ENCODE results near the gene NT5DC1. TPM values are rescaled to one million over a fixed set of nuclear protein-coding genes. Genes with fewer than 3 reads are reported as not detected.

The NT5DC1 gene
- total and polyA plus RNA-seq, 9 donors = 8.2 to 25.0 (median 19.4) TPM

- no peak overlapping the region for H3K27ac ChIP-seq (ENCODE audit: low read length)
- DNase-seq = peak; percentile 18
- peaks cover 27% of the 10 kb centered on the region for H3K4me1 ChIP-seq (ENCODE audit: control insufficient read depth, insufficient read depth, low read length)
- no peaks in the 10 kb centered on the region for H3K27me3 ChIP-seq (ENCODE audit: control insufficient read depth, insufficient read depth, low read length)
- WGBS (ENCODE audit: insufficient coverage) = 67% methylated on average over 1 of the region's 6 CpGs
- no peaks in the 10 kb centered on the region for H3K9me3 ChIP-seq (replicated peaks; ENCODE audit: control insufficient read depth, low read depth, low read length)
- H3K4me3 ChIP-seq (ENCODE audit: low read length) = no peak overlapping the region
- H3K36me3 ChIP-seq (ENCODE audit: control insufficient read depth, insufficient read depth, low read length) = peaks cover 10% of the 10 kb centered on the region
Measured at GRCh38 chr6:116251568-116252384, 151.1 kb downstream of the NT5DC1 start.

- DNase-seq = peak; percentile 19
- 26% methylated on average over 11 of the region's 11 CpGs for WGBS (ENCODE audit: insufficient coverage)
- Histone ChIP-seq H3K27ac (ENCODE audit: low read length) (peak overlapping the region; percentile 95), H3K4me3 (ENCODE audit: low read length) (peak overlapping the region; percentile 81), H3K36me3 (ENCODE audit: control insufficient read depth, insufficient read depth, low read length) (peaks cover 10% of the 10 kb centered on the region), H3K4me1 (ENCODE audit: control insufficient read depth, insufficient read depth, low read length) (peaks cover 27% of the 10 kb centered on the region), H3K27me3 (ENCODE audit: control insufficient read depth, insufficient read depth, low read length) (no peaks in the 10 kb centered on the region), H3K9me3 (replicated peaks; ENCODE audit: control insufficient read depth, low read depth, low read length) (no peaks in the 10 kb centered on the region)
Measured at GRCh38 chr6:116253188-116253504, 152.5 kb downstream of the NT5DC1 start.

DNA sequence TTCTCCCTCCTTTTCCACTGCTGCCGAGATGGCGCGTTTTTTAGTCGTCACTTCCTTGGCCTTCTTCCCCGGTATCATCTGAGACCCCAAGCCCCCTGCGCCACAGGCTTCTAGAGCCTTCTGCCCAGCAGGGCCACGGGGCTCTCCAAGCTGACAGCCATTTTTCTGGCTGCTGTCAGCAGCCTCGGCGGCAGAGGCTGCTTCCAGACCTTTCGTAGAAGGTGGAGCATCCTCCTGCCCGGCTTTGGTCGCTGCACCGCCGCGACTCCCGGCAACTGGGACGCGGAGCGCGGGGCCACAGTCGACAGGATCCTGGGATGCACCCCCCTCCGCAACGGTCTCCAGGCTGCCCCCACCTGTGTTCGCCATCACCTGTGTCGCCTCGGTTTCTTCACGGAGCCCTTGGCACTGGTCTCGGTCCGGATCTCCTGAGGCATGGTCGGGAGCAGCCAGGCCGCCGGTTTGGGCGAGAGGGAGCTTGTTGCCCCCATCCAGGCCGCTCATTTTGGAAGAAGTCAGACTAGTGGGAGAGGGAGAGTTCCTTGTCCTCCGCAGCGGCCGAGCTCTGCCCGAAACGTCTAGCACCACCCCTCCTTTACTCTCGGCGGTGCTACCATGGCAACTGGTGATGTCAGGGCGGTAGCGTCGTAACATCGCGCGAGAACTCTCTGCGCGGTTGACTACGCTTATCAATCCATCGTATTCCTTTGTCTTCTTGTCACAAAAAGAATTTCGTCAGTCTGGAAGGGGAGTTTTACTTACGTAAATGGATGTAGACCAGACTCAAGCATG is 153.0 kb downstream of the NT5DC1 start, which contains the start of gene TSPYL4:
TSS of gene TSPYL4 (minus strand) at position 571 of the 792 bp plus-strand sequence. CDS start at position 504, 67 bp downstream.
- peaks cover 27% of the 10 kb centered on the region for H3K4me1 ChIP-seq (ENCODE audit: control insufficient read depth, insufficient read depth, low read length)
- under 1% methylated on average over 47 of the region's 53 CpGs for WGBS (ENCODE audit: insufficient coverage)
- peaks cover 11% of the 10 kb centered on the region for H3K36me3 ChIP-seq (ENCODE audit: control insufficient read depth, insufficient read depth, low read length)
- peak within 1 kb of the TSS; percentile 95 for H3K27ac ChIP-seq (ENCODE audit: low read length)
- peak within 1 kb of the TSS; percentile 81 for H3K4me3 ChIP-seq (ENCODE audit: low read length)
- H3K9me3 ChIP-seq (replicated peaks; ENCODE audit: control insufficient read depth, low read depth, low read length) = no peaks in the 10 kb centered on the region
- no peaks in the 10 kb centered on the region for H3K27me3 ChIP-seq (ENCODE audit: control insufficient read depth, insufficient read depth, low read length)
- peak; percentile 99 for DNase-seq

GRCh38 chr6:116254297-116255056 is 153.8 kb downstream of the NT5DC1 start:
- WGBS (ENCODE audit: insufficient coverage) = no CpG with 5 or more reads among the region's 4 CpGs
- peak; percentile 26 for DNase-seq
- H3K9me3 ChIP-seq (replicated peaks; ENCODE audit: control insufficient read depth, low read depth, low read length) = no peaks in the 10 kb centered on the region
- no peaks in the 10 kb centered on the region for H3K27me3 ChIP-seq (ENCODE audit: control insufficient read depth, insufficient read depth, low read length)
- peak overlapping the region; percentile 95 for H3K27ac ChIP-seq (ENCODE audit: low read length)
- peaks cover 27% of the 10 kb centered on the region for H3K4me1 ChIP-seq (ENCODE audit: control insufficient read depth, insufficient read depth, low read length)
- peaks cover 14% of the 10 kb centered on the region for H3K36me3 ChIP-seq (ENCODE audit: control insufficient read depth, insufficient read depth, low read length)
- peak overlapping the region; percentile 81 for H3K4me3 ChIP-seq (ENCODE audit: low read length)

DNA sequence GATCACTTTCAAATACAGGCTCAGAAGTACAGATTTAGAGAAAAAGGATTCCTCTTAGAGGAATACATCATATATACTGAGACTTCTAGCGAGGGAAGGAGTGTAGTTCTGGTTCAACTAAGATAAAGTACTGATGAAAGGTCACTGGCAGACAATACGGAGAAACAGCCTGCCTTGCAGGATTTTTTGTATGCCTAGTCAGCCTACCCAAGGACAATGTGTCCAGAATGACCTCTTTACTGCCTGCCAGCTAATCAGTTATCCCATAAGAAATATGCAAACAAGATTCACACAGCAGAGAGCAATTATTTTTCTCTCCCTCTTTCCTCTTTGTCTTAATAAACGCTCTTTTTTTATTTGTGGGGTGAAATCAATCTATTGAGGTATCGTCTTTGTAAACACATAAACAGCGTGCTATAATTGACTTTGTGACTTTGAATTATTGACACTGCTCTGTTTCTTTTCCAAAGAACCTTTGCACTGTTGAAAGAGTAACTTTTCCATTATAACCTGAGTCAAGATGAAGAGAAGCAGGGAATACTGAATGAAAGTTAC is 154.7 kb downstream of the NT5DC1 start:
- H3K4me1 ChIP-seq (ENCODE audit: control insufficient read depth, insufficient read depth, low read length) = peaks cover 27% of the 10 kb centered on the region
- peak; percentile 33 for DNase-seq

DNA sequence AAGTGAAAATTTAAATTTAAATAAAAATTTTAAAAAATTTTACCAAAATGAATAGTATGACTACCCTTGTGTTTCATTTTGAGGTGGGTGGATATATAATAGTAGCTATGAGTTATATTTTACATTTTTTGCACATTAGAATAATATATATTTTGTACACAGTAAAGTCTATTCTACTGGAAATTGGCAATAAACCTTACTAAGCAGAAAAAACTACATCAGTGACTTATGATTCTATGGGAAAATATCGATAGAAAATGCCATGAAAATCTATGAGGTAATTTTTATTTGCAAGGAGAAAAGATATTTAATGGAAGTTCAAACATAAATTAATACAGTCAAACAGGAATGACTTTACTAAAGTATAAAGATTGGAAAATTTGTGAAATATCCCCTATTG is 156.0 kb downstream of the NT5DC1 start:
- no peak overlapping the region for H3K27ac ChIP-seq (ENCODE audit: low read length)
- H3K36me3 ChIP-seq (ENCODE audit: control insufficient read depth, insufficient read depth, low read length) = peaks cover 7% of the 10 kb centered on the region
- peaks cover 18% of the 10 kb centered on the region for H3K4me1 ChIP-seq (ENCODE audit: control insufficient read depth, insufficient read depth, low read length)
- WGBS (ENCODE audit: insufficient coverage) = no CpG with 5 or more reads among the region's 1 CpG
- H3K9me3 ChIP-seq (replicated peaks; ENCODE audit: control insufficient read depth, low read depth, low read length) = no peaks in the 10 kb centered on the region
- H3K27me3 ChIP-seq (ENCODE audit: control insufficient read depth, insufficient read depth, low read length) = no peaks in the 10 kb centered on the region
- DNase-seq = no peak
- no peak overlapping the region for H3K4me3 ChIP-seq (ENCODE audit: low read length)

More for the DNA sequence above, 154.7 kb downstream of the NT5DC1 start:
- no peaks in the 10 kb centered on the region for H3K27me3 ChIP-seq (ENCODE audit: control insufficient read depth, insufficient read depth, low read length)
- no peaks in the 10 kb centered on the region for H3K9me3 ChIP-seq (replicated peaks; ENCODE audit: control insufficient read depth, low read depth, low read length)
- H3K27ac ChIP-seq (ENCODE audit: low read length) = peak overlapping the region; percentile 42
- 0% methylated on average over 1 of the region's 5 CpGs for WGBS (ENCODE audit: insufficient coverage)
- H3K4me3 ChIP-seq (ENCODE audit: low read length) = no peak overlapping the region
- H3K36me3 ChIP-seq (ENCODE audit: control insufficient read depth, insufficient read depth, low read length) = peaks cover 14% of the 10 kb centered on the region

- Histone ChIP-seq H3K4me3 (ENCODE audit: low read length) (no peak overlapping the region), H3K9me3 (replicated peaks; ENCODE audit: control insufficient read depth, low read depth, low read length) (peaks cover 5% of the 10 kb centered on the region)
- WGBS (ENCODE audit: insufficient coverage) = 95% methylated on average over 18 of the region's 18 CpGs
Measured at GRCh38 chr6:116258520-116258919, 157.9 kb downstream of the NT5DC1 start.

GRCh38 chr6:116263353-116263752 is 162.7 kb downstream of the NT5DC1 start:
- Histone ChIP-seq H3K27me3 (ENCODE audit: control insufficient read depth, insufficient read depth, low read length) (no peaks in the 10 kb centered on the region), H3K4me1 (ENCODE audit: control insufficient read depth, insufficient read depth, low read length) (peaks cover 8% of the 10 kb centered on the region), H3K27ac (ENCODE audit: low read length) (no peak overlapping the region), H3K36me3 (ENCODE audit: control insufficient read depth, insufficient read depth, low read length) (peaks cover 7% of the 10 kb centered on the region), H3K9me3 (replicated peaks; ENCODE audit: control insufficient read depth, low read depth, low read length) (peaks cover 9% of the 10 kb centered on the region), H3K4me3 (ENCODE audit: low read length) (no peak overlapping the region)
- WGBS (ENCODE audit: insufficient coverage) = no CpG with 5 or more reads among the region's 1 CpG
- DNase-seq = no peak

More at GRCh38 chr6:116258520-116258919, 157.9 kb downstream of the NT5DC1 start:
- Histone ChIP-seq H3K27me3 (ENCODE audit: control insufficient read depth, insufficient read depth, low read length) (no peaks in the 10 kb centered on the region), H3K4me1 (ENCODE audit: control insufficient read depth, insufficient read depth, low read length) (peaks cover 2% of the 10 kb centered on the region), H3K27ac (ENCODE audit: low read length) (no peak overlapping the region), H3K36me3 (ENCODE audit: control insufficient read depth, insufficient read depth, low read length) (peaks cover 5% of the 10 kb centered on the region)
- DNase-seq = no peak

DNA sequence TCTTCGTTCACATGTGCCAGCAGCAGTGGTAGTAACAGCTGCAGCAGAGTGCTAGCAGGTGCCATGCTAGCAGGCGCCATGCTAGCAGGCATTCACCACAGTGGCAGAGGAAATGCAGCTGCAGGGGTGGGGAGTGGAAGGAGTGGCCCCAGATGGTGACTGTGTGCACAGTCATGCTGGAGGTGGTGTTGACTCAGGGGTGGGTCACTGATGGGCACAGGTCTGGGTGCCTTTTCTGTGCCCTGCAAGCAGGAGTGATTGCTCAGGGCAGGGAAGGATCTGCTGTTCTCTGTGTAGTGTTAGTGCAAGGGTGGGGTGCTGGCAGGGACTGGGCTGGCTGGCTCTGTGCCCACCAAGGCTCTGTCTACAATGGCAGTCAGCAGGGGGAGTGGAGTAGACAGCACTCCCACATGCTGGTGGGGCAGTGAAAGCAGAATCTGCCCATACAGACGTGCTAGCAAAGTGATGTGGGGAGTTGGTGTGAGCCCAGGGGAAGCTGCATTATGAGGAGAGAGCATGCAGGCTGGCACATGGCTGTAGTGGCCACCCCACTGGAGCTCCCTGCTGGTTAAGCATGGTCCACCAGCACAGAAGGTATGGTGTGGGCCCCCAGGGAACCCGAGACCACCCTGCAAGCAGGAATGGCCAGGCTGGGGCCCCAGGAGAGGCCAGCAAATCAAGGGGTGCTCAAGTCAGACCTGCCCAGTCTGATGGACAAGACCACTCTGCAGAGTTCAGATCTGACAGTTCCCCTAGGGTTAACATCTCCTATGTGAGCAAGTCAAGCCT is 164.6 kb downstream of the NT5DC1 start:
- DNase-seq = peak; percentile 40
- peaks cover 3% of the 10 kb centered on the region for H3K36me3 ChIP-seq (ENCODE audit: control insufficient read depth, insufficient read depth, low read length)

More for the DNA sequence above, 164.6 kb downstream of the NT5DC1 start:
- Histone ChIP-seq H3K9me3 (replicated peaks; ENCODE audit: control insufficient read depth, low read depth, low read length) (peaks cover 9% of the 10 kb centered on the region), H3K4me1 (ENCODE audit: control insufficient read depth, insufficient read depth, low read length) (peaks cover 8% of the 10 kb centered on the region), H3K27me3 (ENCODE audit: control insufficient read depth, insufficient read depth, low read length) (no peaks in the 10 kb centered on the region), H3K27ac (ENCODE audit: low read length) (no peak overlapping the region), H3K4me3 (ENCODE audit: low read length) (no peak overlapping the region)
- WGBS (ENCODE audit: insufficient coverage) = 77% methylated on average over 4 of the region's 4 CpGs
